Stomach smooth muscle (tissue), 2 donors: ENCODE results near the gene MARCHF9.

Experiments
- H3K27ac ChIP-seq: one replicate; pipeline ENCODE4 v1.7.0; 2013; ENCODE audit warnings: mild to moderate bottlenecking, low read length, inconsistent platforms
- H3K27me3 ChIP-seq, 2 donors: one replicate each; pipeline ENCODE4 v1.7.0; 2013; ENCODE audit warnings: low read length in 2 of 2; ENCODE audit not compliant: insufficient read depth in 2 of 2, control insufficient read depth in 1 of 2
- H3K36me3 ChIP-seq, 2 donors: one replicate each; pipeline ENCODE4 v1.7.0; 2013; ENCODE audit warnings: low read length in 2 of 2; ENCODE audit not compliant: control insufficient read depth in 2 of 2, insufficient read depth in 2 of 2
- H3K4me1 ChIP-seq: one replicate; pipeline ENCODE4 v1.7.0; 2013; ENCODE audit warnings: low read length; ENCODE audit not compliant: control insufficient read depth, insufficient read depth
- H3K4me3 ChIP-seq, 2 donors: one replicate each; pipeline ENCODE4 v1.7.0; 2013; ENCODE audit warnings: low read length in 2 of 2
- H3K9ac ChIP-seq, 2 donors: one replicate each; pipeline ENCODE4 v1.7.0; 2013; ENCODE audit warnings: low read length in 2 of 2, mild to moderate bottlenecking in 1 of 2
- H3K9me3 ChIP-seq, 2 donors: one replicate each; pipeline ENCODE4 v1.7.0; 2013; ENCODE audit warnings: low read length in 2 of 2; ENCODE audit not compliant: control insufficient read depth in 2 of 2
- donor health status: healthy.
- donor health status: Pancreatic carcinoma.

The MARCHF9 gene

DNA sequence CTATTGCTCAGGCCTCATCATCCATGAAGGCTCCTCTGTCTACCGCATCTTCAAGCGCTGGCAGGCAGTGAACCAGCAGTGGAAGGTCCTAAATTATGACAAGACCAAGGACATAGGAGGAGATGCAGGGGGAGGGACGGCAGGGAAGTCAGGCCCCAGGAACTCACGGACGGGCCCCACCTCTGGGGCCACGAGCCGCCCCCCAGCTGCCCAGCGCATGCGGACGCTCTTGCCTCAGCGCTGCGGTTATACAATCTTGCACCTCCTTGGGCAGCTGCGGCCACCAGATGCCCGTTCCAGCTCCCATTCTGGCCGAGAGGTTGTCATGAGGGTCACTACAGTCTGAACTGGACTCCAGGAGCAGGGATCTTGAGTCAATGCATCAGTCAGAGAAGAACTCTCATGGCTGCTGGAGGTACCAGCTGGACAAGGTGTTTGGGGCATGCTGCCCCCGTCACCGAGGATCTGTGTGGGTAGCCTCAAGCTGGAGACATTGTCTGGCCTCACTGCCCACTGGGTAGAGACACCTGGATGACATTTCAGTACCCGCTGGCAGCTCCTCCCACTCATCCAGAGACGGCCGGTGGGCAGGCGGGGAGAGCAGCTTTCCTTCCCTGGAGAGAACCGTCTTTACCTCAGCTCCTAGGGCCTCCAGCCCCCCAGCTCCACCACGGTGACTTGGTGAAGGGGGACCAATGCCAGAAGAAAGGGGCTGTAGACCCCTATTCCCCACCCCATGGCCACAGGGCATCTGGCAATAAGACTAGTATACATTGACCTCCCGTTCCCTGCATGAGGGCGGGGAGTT, 3.9 kb downstream of the MARCHF9 start:
- H3K4me3 ChIP-seq: no peak overlapping the region
- peaks cover 17% of the 10 kb centered on the region in 2 donors for H3K36me3 ChIP-seq
- peaks cover 13% of the 10 kb centered on the region for H3K4me1 ChIP-seq
- peaks cover 20 to 22% of the 10 kb centered on the region in 2 donors for H3K27me3 ChIP-seq
- no peaks in the 10 kb centered on the region for H3K9me3 ChIP-seq
- no peak overlapping the region for H3K27ac ChIP-seq
- no peak overlapping the region for H3K9ac ChIP-seq

DNA sequence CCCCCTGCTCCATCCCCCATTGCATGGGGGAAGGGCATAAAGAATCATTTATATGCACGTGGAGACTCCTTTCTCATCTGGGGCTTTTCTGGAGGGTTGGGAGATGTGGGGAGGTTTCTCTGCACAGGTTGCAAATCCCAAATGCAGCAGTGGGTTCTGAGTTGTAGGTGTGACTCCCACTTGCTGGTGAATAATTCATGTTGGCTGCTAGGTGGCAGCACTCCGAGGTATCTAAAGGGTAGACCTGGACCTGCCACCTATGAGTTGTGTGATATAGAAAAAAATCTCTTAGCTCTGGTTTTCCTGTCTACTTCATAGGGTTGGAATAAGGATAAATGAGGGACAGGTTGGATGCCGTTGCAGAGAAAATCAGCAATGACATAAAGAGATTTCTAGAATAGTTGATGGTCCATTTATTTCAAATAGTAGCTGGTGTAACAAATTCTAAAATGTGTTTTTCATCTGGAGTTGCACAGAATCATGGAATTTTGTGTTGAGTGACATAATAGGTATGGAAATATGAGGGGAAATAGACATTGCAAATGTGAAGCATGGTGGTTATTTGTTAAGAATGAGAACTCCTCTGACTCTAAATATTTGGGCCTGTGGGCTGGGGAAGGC, 4.6 kb downstream of the MARCHF9 start:
- H3K27me3 ChIP-seq: peaks cover 27 to 29% of the 10 kb centered on the region in 2 donors
- H3K4me3 ChIP-seq: no peak overlapping the region
- H3K27ac ChIP-seq: no peak overlapping the region
- H3K36me3 ChIP-seq: peaks cover 17% of the 10 kb centered on the region in 2 donors
- H3K9me3 ChIP-seq: no peaks in the 10 kb centered on the region
- H3K9ac ChIP-seq: no peak overlapping the region
- H3K4me1 ChIP-seq: peaks cover 9% of the 10 kb centered on the region

DNA sequence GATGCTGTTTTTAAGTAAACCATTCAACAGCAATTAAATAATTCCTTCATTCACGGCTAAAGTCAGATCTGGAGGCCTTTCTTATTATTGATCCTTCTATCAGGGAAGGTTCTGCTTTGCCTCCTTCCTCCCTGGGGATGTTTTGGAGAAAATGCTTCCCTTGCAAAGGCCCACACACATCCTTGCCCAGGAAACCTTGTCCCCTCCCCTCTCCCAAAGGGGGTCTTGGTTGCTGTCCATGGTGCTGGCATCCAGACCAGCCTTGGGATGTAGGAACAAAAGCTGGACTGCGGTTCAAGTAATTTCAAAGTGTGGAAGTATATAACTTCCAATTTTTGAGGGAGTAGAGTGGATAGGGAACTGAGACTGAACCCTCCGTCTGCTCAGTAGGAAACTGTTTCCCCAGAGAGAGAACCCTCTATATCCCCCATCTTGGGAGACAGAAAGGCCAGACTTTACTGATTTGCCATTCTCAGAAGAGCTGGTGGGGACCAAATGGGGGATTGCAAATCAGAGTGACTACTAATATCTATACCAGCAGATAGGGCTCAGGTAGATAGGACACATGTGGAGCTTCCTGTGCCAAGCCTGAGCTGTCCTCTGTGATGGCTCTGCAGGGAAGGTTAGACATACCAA, 5.6 kb downstream of the MARCHF9 start:
- Histone ChIP-seq H3K9ac (no peak overlapping the region), H3K27ac (no peak overlapping the region), H3K36me3 (peaks cover 17% of the 10 kb centered on the region in 2 donors), H3K4me1 (peaks cover 15% of the 10 kb centered on the region), H3K27me3 (peaks cover 37 to 39% of the 10 kb centered on the region in 2 donors), H3K4me3 (no peak overlapping the region), H3K9me3 (no peaks in the 10 kb centered on the region)

DNA sequence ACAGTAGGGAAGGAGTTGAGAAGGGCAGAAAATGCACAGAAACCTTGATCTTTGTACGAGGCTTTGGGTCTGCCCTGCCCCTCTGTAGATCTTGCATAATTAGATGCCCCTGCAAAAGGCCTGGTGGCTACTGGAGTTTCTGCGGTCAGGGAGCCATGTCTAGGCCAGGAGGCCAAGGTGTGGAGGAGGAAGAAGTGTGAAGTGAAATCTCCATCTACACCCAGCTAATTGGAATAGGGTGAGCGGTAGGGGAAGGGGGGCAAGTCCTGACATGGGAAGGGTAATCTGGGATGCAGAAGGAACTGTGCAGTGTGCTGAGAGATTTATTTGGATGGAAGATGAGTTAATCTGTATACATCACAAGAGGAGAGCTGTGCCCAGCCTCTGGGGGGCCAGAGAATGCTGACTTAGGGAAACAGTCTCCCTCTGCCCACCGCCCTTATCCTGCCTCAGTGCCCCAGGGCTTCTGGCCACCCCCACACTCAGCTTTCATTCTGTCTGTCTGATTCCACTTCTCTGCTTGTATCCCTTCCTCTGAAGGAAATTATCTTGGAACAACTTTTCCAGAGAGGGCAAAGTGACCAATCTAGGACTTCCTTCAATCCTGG, 6.6 kb downstream of the MARCHF9 start:
- Histone ChIP-seq H3K4me3 (no peak overlapping the region), H3K9me3 (no peaks in the 10 kb centered on the region), H3K27me3 (peaks cover 45 to 46% of the 10 kb centered on the region in 2 donors), H3K36me3 (peaks cover 17% of the 10 kb centered on the region in 2 donors), H3K27ac (no peak overlapping the region), H3K9ac (no peak overlapping the region), H3K4me1 (peaks cover 21% of the 10 kb centered on the region)

DNA sequence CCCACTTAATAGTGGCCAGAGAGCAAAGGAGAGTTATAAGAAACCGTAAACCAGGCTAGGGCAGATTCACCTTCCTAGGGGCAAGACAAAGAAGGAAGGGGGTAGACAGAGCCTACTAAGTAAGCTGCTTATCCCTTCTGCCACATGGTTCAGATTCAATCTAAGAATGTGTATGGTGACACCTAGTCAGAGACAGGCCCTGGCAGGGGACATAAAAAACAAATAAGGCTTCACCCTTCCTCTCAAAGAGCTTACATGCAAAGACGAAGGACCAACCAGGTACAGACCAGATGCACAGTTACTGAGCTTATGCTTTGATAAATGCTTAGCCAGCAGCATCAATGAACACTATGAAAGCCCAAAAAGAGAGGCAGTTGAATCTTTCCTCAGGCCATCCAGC, 7.6 kb downstream of the MARCHF9 start:
- Histone ChIP-seq H3K4me3 (no peak overlapping the region), H3K4me1 (peaks cover 29% of the 10 kb centered on the region), H3K27me3 (peaks cover 46 to 48% of the 10 kb centered on the region in 2 donors), H3K27ac (no peak overlapping the region), H3K9me3 (no peaks in the 10 kb centered on the region), H3K36me3 (peaks cover 17% of the 10 kb centered on the region in 2 donors), H3K9ac (no peak overlapping the region)

DNA sequence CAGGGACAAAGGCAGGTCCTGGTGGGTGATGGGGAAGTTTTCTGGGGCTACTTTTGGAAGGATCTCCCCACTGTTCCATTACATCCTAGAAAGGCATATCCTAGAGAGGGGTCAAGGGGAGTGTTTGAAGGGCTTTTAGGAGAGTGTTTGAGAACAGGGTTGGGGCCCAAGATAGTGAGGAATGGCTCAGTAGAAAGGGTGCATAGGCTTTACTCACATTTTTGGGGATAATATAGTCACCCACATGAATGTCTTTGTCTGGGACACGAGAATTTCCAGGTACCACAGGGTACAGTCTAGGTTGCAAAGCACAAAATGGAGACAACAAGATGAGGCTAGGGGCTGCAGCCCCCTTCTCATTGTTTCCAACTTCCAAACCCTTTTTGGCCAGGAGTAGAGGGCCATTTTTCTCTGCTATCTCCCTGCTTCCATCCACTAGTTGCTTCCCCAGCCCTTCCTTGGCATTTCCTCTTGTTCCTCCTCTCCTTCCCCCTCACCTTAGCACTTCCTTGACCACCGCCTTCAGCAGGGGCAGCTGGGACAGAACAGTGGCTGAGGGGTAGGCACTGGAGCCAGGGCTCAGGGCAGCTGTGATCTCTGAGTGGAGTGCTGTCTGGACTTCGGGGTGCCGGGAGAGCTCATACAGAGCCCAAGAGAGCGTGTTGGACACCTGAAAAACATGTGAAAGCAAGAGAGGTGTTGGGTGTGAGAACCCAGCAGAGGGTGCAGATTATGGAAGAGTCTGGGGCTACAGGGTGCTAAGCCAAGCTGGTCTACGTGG, 9.2 kb downstream of the MARCHF9 start:
- Histone ChIP-seq H3K4me1 (peaks cover 29% of the 10 kb centered on the region), H3K9ac (no peak overlapping the region), H3K27me3 (peaks cover 46 to 48% of the 10 kb centered on the region in 2 donors), H3K27ac (no peak overlapping the region), H3K36me3 (peaks cover 4 to 7% of the 10 kb centered on the region in 2 donors), H3K4me3 (peak overlapping the region in 1 of 2 donors; percentile 74), H3K9me3 (no peaks in the 10 kb centered on the region)

DNA sequence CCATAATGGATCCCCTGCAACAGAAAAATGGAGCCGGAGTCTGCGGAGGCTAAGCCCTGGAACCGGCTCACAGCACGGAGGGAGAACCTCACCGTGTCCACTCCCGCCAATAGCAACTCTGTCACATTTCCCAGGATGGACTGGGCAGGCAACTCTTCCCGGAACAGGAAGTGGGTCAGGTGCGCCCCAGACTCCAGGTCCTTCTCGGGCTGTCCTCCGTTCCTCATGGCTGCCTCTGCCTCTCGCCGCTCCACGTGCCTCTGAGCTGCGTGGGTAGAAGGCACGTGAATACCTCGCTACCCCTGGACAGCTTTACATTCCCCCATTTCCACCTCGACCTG, 9.7 kb downstream of the MARCHF9 start:
- Histone ChIP-seq H3K36me3 (peaks cover 0 to 8% of the 10 kb centered on the region in 2 donors), H3K4me3 (peak overlapping the region; percentile 21 to 74), H3K9me3 (no peaks in the 10 kb centered on the region), H3K27ac (no peak overlapping the region), H3K4me1 (peaks cover 29% of the 10 kb centered on the region), H3K27me3 (peaks cover 46 to 48% of the 10 kb centered on the region in 2 donors), H3K9ac (no peak overlapping the region)

DNA sequence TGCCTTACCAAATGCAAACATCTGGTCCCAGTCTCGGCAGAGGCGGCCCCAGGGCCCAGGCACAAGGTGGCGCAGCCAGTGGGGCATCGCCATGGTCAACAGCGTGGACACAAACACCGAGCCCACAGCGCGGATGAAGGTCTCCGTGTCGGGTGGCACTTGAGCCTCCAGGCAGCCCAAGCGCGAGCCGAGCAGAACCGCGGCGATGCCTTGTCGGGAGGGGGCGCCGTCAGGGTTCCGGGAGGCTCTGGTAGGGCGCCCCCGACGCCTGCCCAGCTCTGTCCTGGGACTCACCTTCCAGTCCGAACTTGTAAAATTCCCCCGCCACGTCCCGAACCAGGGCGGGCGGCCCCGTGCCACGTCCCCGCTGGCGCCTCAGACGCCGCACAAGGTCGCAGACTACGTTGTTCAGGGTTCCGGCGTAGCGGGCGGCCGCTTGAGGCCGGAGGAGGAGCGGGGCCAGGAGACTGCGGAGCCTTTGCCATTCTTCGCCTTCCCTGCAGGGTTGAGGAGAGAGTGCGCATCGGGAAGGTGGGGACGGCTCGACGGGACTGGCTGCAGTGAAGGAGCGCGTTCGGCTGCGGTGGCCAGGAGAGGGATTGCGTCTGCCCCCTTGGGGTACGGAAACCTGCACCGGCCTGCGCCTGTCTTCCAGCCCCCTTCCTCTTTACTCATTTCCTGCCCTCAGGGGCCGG, 10.2 kb downstream of the MARCHF9 start:
- Histone ChIP-seq H3K9ac (no peak overlapping the region), H3K4me3 (peak overlapping the region; percentile 21 to 74), H3K36me3 (peaks cover 0 to 8% of the 10 kb centered on the region in 2 donors), H3K4me1 (peaks cover 29% of the 10 kb centered on the region), H3K27ac (no peak overlapping the region), H3K27me3 (peaks cover 46 to 48% of the 10 kb centered on the region in 2 donors), H3K9me3 (no peaks in the 10 kb centered on the region)

DNA sequence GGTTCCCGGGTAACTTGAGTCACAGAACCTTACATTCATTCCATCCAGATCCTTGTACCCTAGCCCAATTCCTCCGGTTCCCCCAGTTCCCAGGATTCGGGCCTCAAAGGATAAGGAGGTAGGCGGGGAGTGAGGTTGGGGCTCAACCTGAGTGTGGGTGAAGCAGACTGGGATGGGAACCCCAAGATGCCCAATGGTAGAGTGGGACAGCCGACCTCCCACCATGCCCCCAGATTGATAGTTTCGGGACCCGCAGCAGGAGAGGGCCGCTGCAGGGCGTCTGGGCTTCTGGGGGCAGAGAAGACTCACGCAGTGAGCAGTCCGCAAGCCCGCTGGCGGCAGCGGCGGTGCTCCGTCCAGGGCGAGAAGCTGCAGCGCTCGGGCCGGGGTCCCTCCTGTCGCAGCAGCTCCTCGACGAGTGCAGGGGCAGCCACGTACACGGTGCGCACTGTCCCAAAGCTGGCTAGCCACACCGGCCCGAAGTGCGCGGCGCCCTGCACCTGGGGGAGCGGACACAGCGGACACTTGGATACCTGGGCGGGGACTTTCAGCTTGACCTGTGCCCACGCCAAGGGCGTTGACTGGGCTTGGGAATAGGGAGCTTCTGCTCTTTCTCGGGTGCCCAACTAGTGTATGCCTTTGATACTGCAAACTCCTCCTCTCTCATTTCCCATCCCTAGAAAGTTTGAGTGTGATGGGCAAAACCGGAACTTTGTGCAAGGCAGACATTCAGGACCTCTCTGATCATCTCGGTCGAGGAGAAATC, 11.0 kb downstream of the MARCHF9 start:
- Histone ChIP-seq H3K4me1 (peaks cover 31% of the 10 kb centered on the region), H3K27ac (no peak overlapping the region), H3K9me3 (no peaks in the 10 kb centered on the region), H3K27me3 (peaks cover 46 to 48% of the 10 kb centered on the region in 2 donors), H3K9ac (peak overlapping the region in 1 of 2 donors; percentile 13), H3K4me3 (peak overlapping the region; percentile 59 to 74), H3K36me3 (peaks cover 0 to 10% of the 10 kb centered on the region in 2 donors)
